A549 treated with dexamethasone at 1 μM for 4 hours (cell line): ENCODE data around the gene HBQ1. TPM values are rescaled to one million over a fixed set of nuclear protein-coding genes. Genes with fewer than 3 reads are reported as not detected.

Source experiments
- total RNA-seq: library from RNA; stranded (reverse); fragments of 200-300 nt; extraction: Qiagen RNA extraction; gene quantifications from 5 replicates; pipeline ENCODE4 v1.2.3, GENCODE V29; 2022

Gene HBQ1
- 4.5 to 7.2 TPM (median 6.6 TPM) in 5 replicates for total RNA-seq

DNA sequence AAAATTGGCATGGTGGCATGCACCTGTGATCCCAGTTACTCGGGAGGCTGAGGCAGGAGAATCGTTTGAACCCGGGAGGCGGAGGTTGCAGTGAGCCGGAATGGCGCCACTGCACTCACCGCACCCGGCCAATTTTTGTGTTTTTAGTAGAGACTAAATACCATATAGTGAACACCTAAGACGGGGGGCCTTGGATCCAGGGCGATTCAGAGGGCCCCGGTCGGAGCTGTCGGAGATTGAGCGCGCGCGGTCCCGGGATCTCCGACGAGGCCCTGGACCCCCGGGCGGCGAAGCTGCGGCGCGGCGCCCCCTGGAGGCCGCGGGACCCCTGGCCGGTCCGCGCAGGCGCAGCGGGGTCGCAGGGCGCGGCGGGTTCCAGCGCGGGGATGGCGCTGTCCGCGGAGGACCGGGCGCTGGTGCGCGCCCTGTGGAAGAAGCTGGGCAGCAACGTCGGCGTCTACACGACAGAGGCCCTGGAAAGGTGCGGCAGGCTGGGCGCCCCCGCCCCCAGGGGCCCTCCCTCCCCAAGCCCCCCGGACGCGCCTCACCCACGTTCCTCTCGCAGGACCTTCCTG lies at the start of gene HBQ1:
HBQ1 (plus strand) TSS at position 359 of the 575 bp plus-strand sequence; CDS start at position 387, 28 bp downstream.

GRCh38 chr16:152141-153128 lies 27.8 kb upstream of the HBQ1 start, which contains the start of gene HBZ:
TSS of gene HBZ (plus strand) at chr16:152644. CDS start at chr16:152910, 266 bp downstream.

GRCh38 chr16:165539-166374 lies 14.5 kb upstream of the HBQ1 start, which contains the start of gene HBM:
TSS of gene HBM (plus strand) at chr16:165978. CDS start at chr16:165998, 20 bp downstream.

DNA sequence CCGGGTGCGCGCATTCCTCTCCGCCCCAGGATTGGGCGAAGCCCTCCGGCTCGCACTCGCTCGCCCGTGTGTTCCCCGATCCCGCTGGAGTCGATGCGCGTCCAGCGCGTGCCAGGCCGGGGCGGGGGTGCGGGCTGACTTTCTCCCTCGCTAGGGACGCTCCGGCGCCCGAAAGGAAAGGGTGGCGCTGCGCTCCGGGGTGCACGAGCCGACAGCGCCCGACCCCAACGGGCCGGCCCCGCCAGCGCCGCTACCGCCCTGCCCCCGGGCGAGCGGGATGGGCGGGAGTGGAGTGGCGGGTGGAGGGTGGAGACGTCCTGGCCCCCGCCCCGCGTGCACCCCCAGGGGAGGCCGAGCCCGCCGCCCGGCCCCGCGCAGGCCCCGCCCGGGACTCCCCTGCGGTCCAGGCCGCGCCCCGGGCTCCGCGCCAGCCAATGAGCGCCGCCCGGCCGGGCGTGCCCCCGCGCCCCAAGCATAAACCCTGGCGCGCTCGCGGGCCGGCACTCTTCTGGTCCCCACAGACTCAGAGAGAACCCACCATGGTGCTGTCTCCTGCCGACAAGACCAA lies 7.8 kb upstream of the HBQ1 start, which contains the start of gene HBA2:
HBA2 (plus strand) TSS at position 503 of the 568 bp plus-strand sequence; CDS start at position 540, 37 bp downstream.

GRCh38 chr16:176477-177382 lies 3.5 kb upstream of the HBQ1 start, which contains the start of gene HBA1:
TSS of gene HBA1 (plus strand) at chr16:176680. CDS start at chr16:176717, 37 bp downstream.

DNA sequence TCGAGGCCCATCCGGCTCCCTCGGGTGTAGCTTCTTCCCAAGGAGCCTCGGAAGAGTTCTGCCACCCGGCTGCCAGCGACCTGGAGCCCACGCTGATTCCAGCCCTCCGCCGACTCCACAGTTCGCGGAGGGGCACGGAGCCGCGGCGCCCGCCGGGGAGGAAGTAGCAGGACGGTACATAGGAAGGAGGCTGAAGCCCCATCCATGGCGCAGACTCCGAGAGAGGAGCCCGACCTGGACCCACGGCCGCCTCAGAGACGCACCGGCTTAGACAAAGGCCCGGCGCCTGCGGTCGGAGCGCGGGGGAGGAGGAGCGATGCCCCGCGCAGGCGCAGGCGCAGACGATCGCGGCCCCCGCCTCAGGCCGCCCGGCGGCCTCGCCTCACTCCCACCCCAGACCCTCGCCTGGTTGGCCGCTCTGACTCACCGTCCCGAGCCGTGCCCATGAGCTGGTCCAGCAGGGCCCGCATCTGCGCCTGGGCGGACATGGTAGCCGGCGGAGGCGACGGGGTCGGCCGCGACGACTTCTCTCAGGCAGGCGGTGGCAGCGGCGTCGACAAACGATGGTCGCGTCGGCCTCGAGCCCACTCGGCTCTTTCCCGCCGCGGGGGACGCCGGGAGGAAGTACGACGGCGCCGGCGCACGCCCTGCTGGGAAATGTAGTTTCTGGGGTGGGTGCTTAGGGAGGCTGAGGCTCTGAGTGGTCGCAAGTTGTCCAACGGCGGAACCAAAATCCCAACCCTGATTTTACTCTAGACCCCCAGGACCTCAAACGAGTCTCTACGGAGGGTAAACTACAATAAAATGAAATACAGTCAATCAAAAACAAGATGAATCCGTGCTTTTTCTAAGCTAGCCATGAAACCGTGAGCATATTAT lies 48.8 kb downstream of the HBQ1 start, which contains the start of gene LUC7L:
LUC7L (minus strand) TSS at position 598 of the 879 bp plus-strand sequence; CDS start at position 488, 110 bp downstream.

Other genes with a start within 250 kb of the HBQ1 start
- 28.5 to 35.1 TPM (median 31.5 TPM) in 5 replicates for gene POLR3K, start 126.9 kb upstream of the HBQ1 start, total RNA-seq
- gene SNRNP25, start 126.6 kb upstream of the HBQ1 start, total RNA-seq: 58.5 to 66.5 TPM (median 63.1 TPM) in 5 replicates
- 17.7 to 29.7 TPM (median 26.5 TPM) in 5 replicates for gene RHBDF1, start 107.8 kb upstream of the HBQ1 start, total RNA-seq
- 54.7 to 71.6 TPM (median 67.8 TPM) in 5 replicates for gene MPG, start 102.2 kb upstream of the HBQ1 start, total RNA-seq
- 18.7 to 32.9 TPM (median 30.2 TPM) in 5 replicates for gene NPRL3, start 41.8 kb upstream of the HBQ1 start, total RNA-seq
- 0.19 TPM in 1 of 5 replicates, not detected in the others for gene HBZ, start 27.8 kb upstream of the HBQ1 start, total RNA-seq
- not detected in 5 replicates for gene HBM, start 14.5 kb upstream of the HBQ1 start, total RNA-seq
- gene HBA2, start 7.6 kb upstream of the HBQ1 start, total RNA-seq: 0.25 to 1.0 TPM (median 0.36 TPM) in 5 replicates
- gene HBA1, start 3.8 kb upstream of the HBQ1 start, total RNA-seq: 0.99 to 2.3 TPM (median 2.0 TPM) in 5 replicates
- 35.9 to 49.4 TPM (median 45.7 TPM) in 5 replicates for gene LUC7L, start 49.0 kb downstream of the HBQ1 start, total RNA-seq
- gene FAM234A, start 54.4 kb downstream of the HBQ1 start, total RNA-seq: 40.4 to 53.2 TPM (median 47.3 TPM) in 5 replicates
- 2.3 to 5.4 TPM (median 3.7 TPM) in 5 replicates for gene RGS11, start 95.5 kb downstream of the HBQ1 start, total RNA-seq
- gene ARHGDIG, start 100.1 kb downstream of the HBQ1 start, total RNA-seq: 2.6 to 3.1 TPM (median 2.8 TPM) in 5 replicates
- gene PDIA2, start 102.7 kb downstream of the HBQ1 start, total RNA-seq: 0.17 to 0.37 TPM (median 0.30 TPM) in 5 replicates
- 25.9 to 34.1 TPM (median 33.5 TPM) in 5 replicates for gene AXIN1, start 172.3 kb downstream of the HBQ1 start, total RNA-seq
- 123 to 138 TPM (median 131 TPM) in 5 replicates for gene MRPL28, start 190.1 kb downstream of the HBQ1 start, total RNA-seq
- gene PGAP6, start 201.5 kb downstream of the HBQ1 start, total RNA-seq: 24.8 to 39.9 TPM (median 34.7 TPM) in 5 replicates
- 275 to 460 TPM (median 445 TPM) in 5 replicates for gene NME4, start 216.7 kb downstream of the HBQ1 start, total RNA-seq
- gene DECR2, start 221.4 kb downstream of the HBQ1 start, total RNA-seq: 21.2 to 29.7 TPM (median 26.3 TPM) in 5 replicates
- 23.1 to 33.6 TPM (median 29.8 TPM) in 5 replicates for gene RAB11FIP3, start 245.2 kb downstream of the HBQ1 start, total RNA-seq